Glomerular visceral epithelial cell (primary cell): ENCODE results near the gene CYP2W1.
"Not testable (repeated sequence)": the region's sequence is repeated elsewhere in the genome, so short reads cannot be mapped to it uniquely, and the experiment has no call there.

ENCODE experiments used
- DNase-seq: peaks from one replicate; pipeline ENCODE4 v3.0.0-alpha.2; 2016; ENCODE audit errors: extremely low spot score

Gene CYP2W1

DNA sequence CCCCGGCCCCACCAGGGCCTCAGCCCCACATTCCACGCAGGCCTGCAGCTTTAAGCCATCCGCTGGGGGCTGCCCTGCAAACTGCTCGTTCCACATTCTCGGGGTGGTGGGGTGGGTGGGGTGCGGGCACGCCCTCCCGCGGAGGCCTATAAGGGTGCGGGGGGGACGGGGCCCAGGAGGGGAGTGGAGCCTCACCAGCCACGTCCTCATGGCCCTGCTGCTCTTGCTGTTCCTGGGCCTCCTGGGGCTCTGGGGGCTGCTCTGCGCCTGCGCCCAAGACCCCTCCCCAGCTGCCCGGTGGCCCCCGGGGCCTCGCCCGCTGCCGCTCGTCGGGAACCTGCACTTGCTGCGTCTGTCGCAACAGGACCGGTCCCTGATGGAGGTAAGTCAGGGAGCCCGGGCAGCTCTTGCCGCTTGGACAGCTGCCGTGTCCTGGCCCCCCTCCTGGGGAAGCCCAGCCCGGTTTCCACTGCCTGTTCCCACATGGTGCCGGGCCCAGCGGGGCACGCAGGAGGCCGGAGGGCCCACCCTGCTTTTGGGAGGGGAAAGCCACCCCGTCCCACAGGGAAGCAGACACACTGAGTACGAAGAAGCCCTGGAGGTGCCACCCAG, at the start of gene CYP2W1:
CYP2W1 (plus strand) TSS at position 178 of the 612 bp plus-strand sequence; CDS start at position 209, 31 bp downstream.
- DNase-seq: no peak

- DNase-seq: no peak
Measured at GRCh38 chr7:934469-935163, 48.4 kb upstream of the CYP2W1 start.

- no peak for DNase-seq
Measured at GRCh38 chr7:935164-935873, 47.7 kb upstream of the CYP2W1 start.

- DNase-seq: no peak
Measured at GRCh38 chr7:935874-936385, 47.1 kb upstream of the CYP2W1 start.

DNA sequence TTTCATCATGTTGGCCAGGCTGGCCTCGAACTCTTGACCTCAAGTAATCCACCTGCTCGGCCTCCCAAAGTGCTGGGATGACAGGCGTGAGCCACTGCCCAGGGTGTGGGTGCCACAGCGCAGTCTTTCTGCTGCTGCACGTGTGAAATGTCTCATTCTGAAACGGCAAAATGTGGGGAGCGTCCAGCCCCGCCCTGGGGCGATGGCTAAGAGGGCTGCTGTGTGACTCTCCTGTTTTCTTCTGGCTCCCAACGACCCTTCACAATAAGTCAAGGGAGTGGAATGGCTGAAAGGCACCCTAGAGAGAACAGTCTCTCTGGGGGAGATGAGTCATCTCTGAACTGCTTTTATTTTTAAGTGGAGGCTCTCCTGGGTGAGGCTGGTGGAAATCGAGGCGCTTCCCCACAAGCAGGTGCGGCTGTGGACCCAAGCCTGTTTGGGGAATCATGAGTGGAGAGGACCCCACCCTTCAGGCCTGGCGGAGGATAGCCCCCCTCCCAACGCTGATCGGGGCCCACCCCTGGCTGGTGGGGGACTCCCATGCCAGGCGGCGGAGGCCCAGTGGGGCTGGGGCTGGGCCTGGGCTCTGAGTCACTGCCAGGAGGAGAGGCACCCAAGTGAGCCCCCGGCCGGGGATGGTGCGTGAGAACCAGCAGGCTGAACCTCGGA, 46.5 kb upstream of the CYP2W1 start:
- no peak for DNase-seq

GRCh38 chr7:937856-938484, 45.0 kb upstream of the CYP2W1 start:
- no peak for DNase-seq

GRCh38 chr7:938546-939185, 44.3 kb upstream of the CYP2W1 start:
- DNase-seq: no peak

- DNase-seq: no peak
Measured at GRCh38 chr7:939843-940242, 43.1 kb upstream of the CYP2W1 start.

DNA sequence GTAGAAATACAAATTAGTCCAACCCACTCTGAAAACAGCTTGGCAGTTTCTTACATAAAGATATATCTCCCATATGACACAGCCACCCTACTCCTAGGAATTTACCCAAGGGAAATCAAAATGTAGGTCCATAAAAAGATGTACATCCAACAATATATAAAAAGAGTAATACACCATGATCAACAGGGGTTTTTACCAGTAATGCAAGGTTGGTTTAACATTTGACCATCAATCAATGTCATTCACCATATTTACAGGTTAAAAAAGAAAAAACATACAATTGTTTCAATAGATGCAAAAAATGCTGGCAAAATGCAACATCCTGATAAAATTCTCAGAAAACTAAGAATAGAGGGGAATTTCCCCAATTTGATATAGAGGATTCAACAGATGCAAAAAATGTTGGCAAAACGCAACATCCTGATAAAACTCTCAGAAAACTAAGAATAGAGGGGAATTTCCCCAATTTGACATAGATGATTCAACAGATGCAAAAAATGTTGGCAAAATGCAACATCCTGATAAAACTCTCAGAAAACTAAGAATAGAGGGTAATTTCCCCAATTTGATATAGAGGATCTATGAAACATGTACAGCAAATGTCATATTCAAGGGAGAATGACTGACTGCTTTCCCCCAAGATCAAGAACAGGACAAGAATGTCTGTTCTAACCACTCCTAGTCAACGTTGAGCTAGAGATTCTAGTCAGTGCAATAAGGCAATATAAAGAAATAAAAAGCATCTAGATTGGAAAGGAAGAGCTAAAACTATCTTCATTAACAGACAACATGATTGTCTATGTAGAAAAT, 42.2 kb upstream of the CYP2W1 start:
- DNase-seq: no peak

- DNase-seq: not testable (repeated sequence)
Measured at GRCh38 chr7:943793-944192, 39.2 kb upstream of the CYP2W1 start.

DNA sequence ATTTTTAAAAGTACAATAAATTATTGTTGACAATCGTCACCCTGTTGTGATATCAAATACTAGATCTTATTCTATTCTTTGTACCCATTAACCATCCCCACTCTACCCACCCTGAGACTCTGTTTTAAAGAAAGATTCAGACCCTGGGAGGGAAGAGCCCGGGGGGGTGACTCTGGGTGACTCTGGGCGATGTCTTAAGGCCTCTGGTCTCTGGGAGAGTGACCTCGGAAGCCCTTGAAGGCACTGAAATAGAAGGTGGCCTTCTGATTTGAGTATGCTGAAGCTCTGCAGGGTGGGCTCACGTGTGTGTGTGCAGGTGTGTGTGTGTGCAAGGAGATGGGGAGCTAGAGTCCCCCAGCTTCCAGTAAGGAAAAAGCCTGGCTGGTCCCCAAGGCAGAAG, 38.2 kb upstream of the CYP2W1 start:
- no peak for DNase-seq

DNA sequence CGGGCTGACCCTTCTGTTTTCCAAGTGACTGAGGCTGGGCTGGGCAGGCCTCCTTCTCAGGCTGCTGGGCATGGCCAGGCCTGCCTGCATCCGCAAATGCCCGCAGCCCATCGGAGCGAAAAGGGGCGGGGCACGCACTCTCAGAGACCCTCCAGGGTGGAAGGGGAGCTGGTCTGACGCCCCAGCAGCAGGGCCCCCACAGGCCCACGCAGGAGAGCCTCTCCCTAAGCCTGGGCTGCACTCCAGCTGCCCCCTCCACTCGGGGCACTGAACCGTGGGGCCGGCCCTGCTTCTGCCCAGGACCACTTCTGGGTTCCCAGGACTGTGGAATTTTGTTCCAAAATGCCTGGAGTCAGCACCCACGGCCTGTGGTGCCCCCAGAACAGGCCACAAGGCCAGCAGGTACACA, 37.8 kb upstream of the CYP2W1 start:
- peak; percentile 16 for DNase-seq

DNA sequence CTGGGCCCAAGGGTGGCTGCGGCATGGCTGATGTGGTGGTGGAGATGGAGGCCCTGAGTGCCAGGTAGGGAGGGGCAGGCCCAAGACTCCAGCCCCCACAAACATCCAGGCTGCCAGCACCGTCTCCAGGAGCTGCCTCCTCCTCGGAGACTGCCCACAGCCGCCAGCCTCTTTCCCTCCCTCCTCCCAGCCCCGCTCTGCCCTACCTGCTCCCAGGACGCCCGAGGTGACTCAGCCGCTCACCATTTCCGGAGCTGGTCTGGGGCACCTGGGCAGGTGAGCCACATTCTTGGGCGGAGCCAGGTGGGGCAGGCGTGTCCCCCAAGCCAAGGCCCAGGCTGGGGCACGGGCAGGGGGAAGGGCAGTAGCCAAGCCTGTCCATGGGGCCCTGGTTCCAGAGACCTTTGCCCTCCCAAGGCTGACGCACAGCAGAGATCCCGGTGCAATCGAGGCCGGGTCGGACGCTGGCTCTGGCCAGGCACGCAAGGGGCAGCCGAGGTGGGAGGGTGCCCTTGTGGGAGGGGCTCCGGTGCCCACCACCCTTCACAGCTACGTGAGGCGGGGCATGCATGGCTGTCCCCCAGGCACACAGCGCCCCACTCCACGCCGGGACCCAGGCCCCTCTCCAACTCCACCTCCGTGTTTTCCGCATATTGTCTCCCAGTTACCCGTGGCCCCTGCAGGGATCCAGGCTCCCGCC, 37.3 kb upstream of the CYP2W1 start:
- peak; percentile 37 for DNase-seq

DNA sequence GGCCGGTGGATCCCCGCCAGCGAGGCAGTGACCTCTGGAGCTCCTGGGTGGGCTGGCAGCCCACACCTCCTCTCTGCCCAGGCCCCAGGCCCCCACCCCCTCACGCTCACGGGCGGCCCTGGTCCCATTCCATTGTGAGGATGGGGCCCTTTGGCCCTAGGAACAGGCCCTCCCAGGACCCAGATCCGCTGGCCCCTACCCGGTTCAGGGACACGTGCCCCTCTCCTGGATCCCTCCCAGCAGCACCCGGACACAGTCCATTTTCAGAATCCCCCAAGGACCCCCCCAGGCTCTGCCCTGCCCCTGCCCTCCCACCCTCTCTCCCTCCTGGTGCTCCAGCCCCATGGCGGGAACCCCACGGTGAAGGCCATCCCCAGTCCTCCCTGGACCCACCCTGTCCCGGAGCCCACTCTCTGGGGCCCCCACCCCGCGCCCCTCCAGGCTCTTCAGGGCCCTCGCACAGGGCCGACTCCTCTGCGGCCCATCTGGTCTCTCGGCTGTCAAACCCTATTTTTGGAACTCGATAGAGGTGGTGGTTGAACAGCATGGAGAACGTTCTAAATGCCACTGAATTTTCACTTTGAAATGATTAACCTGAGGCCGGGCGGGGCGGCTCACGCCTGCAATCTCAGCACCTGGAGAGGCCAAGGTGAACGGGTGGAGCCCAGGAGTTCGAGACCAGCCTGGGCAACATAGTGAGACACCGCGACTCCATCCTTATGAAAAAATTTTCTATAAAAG, 36.6 kb upstream of the CYP2W1 start:
- no peak for DNase-seq

- DNase-seq: no peak
Measured at GRCh38 chr7:947391-948210, 35.4 kb upstream of the CYP2W1 start.

DNA sequence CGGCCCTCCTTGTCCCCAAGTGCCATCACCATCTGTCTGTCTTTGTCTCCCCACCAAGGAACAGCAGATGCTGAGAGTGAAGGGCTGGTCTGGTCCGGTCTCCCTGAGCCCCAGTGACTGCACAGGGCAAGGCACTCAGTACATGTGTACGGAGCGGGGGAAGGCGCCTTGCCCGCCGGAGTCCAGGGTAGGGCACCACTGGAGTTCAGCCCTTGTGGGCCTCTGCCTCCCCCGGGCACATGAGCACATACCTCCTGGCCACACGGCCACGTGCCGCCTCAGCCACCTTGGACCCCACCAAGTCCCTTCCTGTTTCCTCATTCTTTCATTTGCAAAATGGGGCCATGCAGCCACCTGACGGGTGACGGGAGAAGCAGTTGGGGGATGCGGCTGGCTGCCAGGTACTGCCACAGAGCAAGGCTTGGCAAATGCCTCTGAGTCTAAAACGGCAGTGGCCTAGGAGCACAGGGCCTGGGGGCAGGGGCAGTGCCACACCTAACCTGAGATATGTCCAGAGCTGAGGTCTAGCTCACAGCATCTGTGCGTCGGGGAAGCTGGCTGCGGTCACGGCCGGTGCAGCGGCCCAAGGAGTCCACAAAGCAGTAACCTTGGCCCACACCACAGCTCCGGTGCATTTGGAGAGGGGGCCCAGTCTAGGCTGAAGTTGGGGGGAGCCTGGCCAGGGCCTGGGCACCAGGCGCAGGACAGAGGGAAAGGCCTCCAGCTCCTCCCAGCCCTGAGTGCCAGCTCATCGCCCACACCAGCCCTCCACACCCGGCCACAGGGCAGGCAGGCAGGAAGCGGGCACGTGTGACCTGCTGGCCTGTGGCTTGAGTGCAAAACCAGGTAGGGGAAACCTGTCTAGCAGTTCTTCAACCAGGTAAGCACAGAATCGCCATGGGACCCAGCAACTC, 33.7 kb upstream of the CYP2W1 start:
- DNase-seq: no peak
